ENCODE measurements around the gene JPH3.
"Not testable (repeated sequence)": the region's sequence is repeated elsewhere in the genome, so short reads cannot be mapped to it uniquely, and the experiment has no call there.

JPH3 gene

DNA sequence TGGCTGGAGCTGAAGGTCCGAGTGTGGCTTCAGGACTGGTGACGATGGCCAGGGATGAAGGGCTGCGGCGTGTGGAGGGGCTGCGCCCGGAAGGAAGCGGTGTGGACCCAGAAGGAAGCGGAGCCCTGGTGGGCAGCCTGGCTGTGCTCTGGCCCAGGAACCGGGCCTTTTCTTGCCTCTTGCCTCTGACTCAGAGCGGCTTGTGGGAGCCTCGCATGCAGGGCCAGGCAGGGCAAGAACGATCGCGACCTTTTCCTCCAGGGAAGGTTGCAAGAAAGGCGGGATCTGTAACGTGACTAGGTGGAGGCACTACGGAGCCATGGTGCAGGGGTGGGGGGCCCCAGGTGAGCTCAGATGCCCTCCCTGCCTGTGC lies 78.0 kb downstream of the JPH3 start:
- Histone ChIP-seq H3K9ac (ENCODE audit: low read length) (no peak overlapping the region), H3K27ac (ENCODE audit: low read length) (no peak overlapping the region), H3K4me3 (ENCODE audit: low read length) (no peak overlapping the region), H3K9me3 (ENCODE audit: control insufficient read depth, low read depth, low read length) (no peaks in the 10 kb centered on the region), H3K27me3 (ENCODE audit: control insufficient read depth, insufficient read depth, low read length) (no peaks in the 10 kb centered on the region), H3K4me1 (ENCODE audit: control insufficient read depth, low read depth, low read length) (no peaks in the 10 kb centered on the region), H3K36me3 (ENCODE audit: control insufficient read depth, low read depth, low read length) (peaks cover 3% of the 10 kb centered on the region)

DNA sequence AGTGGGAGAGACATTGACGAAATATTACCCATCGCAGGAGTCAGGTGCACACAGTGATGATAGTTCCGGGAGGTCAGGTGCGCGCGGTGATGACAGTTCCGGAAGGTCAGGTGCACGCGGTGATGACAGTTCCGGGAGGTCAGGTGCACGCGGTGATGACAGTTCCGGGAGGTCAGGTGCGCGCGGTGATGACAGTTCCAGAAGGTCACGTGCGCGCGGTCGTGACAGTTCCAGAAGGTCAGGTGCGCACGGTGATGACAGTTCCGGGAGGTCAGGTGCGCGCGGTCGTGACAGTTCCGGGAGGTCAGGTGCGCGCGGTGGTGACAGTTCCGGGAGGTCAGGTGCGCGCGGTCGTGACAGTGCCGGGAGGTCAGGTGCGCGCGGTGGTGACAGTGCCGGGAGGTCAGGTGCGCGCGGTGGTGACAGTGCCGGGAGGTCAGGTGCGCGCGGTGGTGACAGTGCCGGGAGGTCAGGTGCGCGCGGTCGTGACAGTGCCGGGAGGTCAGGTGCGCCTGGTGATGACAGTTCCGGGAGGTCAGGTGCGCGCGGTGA lies 78.8 kb downstream of the JPH3 start:
- H3K4me3 ChIP-seq (ENCODE audit: low read length); H3K36me3 ChIP-seq (ENCODE audit: control insufficient read depth, low read depth, low read length); H3K9ac ChIP-seq (ENCODE audit: low read length); H3K4me1 ChIP-seq (ENCODE audit: control insufficient read depth, low read depth, low read length); H3K27me3 ChIP-seq (ENCODE audit: control insufficient read depth, insufficient read depth, low read length); H3K27ac ChIP-seq (ENCODE audit: low read length); H3K9me3 ChIP-seq (ENCODE audit: control insufficient read depth, low read depth, low read length): not testable (repeated sequence)

GRCh38 chr16:87681981-87682570 lies 79.8 kb downstream of the JPH3 start:
- Histone ChIP-seq H3K36me3 (ENCODE audit: control insufficient read depth, low read depth, low read length) (peaks cover 3% of the 10 kb centered on the region), H3K4me1 (ENCODE audit: control insufficient read depth, low read depth, low read length) (no peaks in the 10 kb centered on the region), H3K4me3 (ENCODE audit: low read length) (no peak overlapping the region), H3K9me3 (ENCODE audit: control insufficient read depth, low read depth, low read length) (no peaks in the 10 kb centered on the region), H3K9ac (ENCODE audit: low read length) (no peak overlapping the region), H3K27me3 (ENCODE audit: control insufficient read depth, insufficient read depth, low read length) (no peaks in the 10 kb centered on the region), H3K27ac (ENCODE audit: low read length) (no peak overlapping the region)

GRCh38 chr16:87682852-87683399 lies 80.6 kb downstream of the JPH3 start:
- Histone ChIP-seq H3K9ac (ENCODE audit: low read length) (no peak overlapping the region), H3K9me3 (ENCODE audit: control insufficient read depth, low read depth, low read length) (no peaks in the 10 kb centered on the region), H3K27me3 (ENCODE audit: control insufficient read depth, insufficient read depth, low read length) (no peaks in the 10 kb centered on the region), H3K27ac (ENCODE audit: low read length) (no peak overlapping the region), H3K36me3 (ENCODE audit: control insufficient read depth, low read depth, low read length) (peaks cover 3% of the 10 kb centered on the region), H3K4me3 (ENCODE audit: low read length) (no peak overlapping the region), H3K4me1 (ENCODE audit: control insufficient read depth, low read depth, low read length) (no peaks in the 10 kb centered on the region)

DNA sequence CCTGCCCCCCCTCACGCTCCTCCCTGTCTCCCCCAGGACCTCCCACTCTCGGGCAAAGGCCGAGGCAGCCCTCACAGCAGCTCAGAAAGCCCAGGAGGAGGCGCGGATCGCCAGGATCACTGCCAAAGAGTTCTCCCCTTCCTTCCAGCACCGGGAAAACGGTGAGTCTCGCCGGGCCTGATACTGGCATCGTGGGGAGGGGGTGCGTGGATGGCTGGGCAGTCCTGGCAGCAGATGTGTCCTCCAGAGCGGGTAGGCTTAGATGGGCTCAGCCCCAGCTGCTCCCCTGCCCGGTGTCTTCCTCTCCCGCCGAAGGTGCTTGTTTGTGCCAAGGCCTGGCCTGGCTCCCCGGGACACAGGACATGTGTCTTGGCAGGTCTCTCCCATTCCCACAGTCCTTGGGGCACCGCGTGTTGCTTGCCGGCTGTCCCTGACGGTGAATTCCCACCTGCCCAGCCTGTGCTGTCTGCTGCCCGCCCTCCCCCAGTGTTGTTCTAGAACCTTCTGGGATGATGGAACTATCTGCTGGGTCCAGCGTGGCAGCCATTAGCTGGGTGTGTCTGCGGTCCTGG lies 81.9 kb downstream of the JPH3 start:
- no peak overlapping the region for H3K4me3 ChIP-seq (ENCODE audit: low read length)

DNA sequence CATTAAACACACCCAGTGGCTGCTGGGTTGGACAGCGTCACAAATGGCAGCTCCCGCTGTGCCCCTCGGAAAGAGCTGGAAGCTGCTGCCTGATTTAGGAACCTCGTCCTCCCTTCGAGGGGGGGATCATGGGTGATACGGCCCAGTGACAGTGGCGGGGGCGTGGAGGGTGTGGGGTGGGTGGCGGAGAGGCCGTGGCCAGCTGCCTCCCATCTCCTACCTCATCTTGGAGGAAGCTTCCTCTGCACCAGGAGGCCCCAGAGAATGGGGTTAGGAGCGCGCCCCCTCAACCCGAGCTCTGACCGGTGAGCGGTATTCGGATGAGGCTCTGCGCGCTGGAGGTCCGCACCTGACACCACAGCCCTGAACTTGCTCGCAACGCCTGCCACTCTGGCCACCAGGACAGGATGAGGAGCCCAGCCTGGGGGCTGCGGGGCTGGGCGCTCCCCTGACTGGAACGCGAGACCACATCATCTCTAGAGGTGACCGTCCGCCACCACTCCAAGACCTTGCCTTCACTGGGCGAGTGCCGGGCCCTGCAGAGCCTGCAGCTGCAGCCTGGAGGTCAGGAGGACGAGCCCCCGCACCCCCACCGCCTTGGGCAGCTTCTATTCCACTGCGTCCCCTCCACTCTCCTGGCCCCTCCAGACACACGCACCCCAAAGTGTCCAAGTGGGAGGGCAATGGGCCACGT lies 82.5 kb downstream of the JPH3 start:
- H3K27me3 ChIP-seq (ENCODE audit: control insufficient read depth, insufficient read depth, low read length): no peaks in the 10 kb centered on the region
- no peak overlapping the region for H3K27ac ChIP-seq (ENCODE audit: low read length)
- H3K4me1 ChIP-seq (ENCODE audit: control insufficient read depth, low read depth, low read length): no peaks in the 10 kb centered on the region
- H3K36me3 ChIP-seq (ENCODE audit: control insufficient read depth, low read depth, low read length): peaks cover 3% of the 10 kb centered on the region
- no peaks in the 10 kb centered on the region for H3K9me3 ChIP-seq (ENCODE audit: control insufficient read depth, low read depth, low read length)
- H3K9ac ChIP-seq (ENCODE audit: low read length): no peak overlapping the region
- H3K4me3 ChIP-seq (ENCODE audit: low read length): no peak overlapping the region

More for the DNA sequence above, 81.9 kb downstream of the JPH3 start:
- peaks cover 3% of the 10 kb centered on the region for H3K36me3 ChIP-seq (ENCODE audit: control insufficient read depth, low read depth, low read length)
- H3K27me3 ChIP-seq (ENCODE audit: control insufficient read depth, insufficient read depth, low read length): no peaks in the 10 kb centered on the region
- H3K4me1 ChIP-seq (ENCODE audit: control insufficient read depth, low read depth, low read length): no peaks in the 10 kb centered on the region
- no peak overlapping the region for H3K9ac ChIP-seq (ENCODE audit: low read length)
- no peak overlapping the region for H3K27ac ChIP-seq (ENCODE audit: low read length)
- no peaks in the 10 kb centered on the region for H3K9me3 ChIP-seq (ENCODE audit: control insufficient read depth, low read depth, low read length)

- peaks cover 3% of the 10 kb centered on the region for H3K36me3 ChIP-seq (ENCODE audit: control insufficient read depth, low read depth, low read length)
- no peak overlapping the region for H3K4me3 ChIP-seq (ENCODE audit: low read length)
- no peaks in the 10 kb centered on the region for H3K9me3 ChIP-seq (ENCODE audit: control insufficient read depth, low read depth, low read length)
- no peak overlapping the region for H3K9ac ChIP-seq (ENCODE audit: low read length)
- H3K4me1 ChIP-seq (ENCODE audit: control insufficient read depth, low read depth, low read length): no peaks in the 10 kb centered on the region
- no peak overlapping the region for H3K27ac ChIP-seq (ENCODE audit: low read length)
- no peaks in the 10 kb centered on the region for H3K27me3 ChIP-seq (ENCODE audit: control insufficient read depth, insufficient read depth, low read length)
Observed at GRCh38 chr16:87685405-87685755, 83.1 kb downstream of the JPH3 start.

GRCh38 chr16:87685766-87686165 lies 83.5 kb downstream of the JPH3 start:
- H3K9ac ChIP-seq (ENCODE audit: low read length): no peak overlapping the region
- no peak overlapping the region for H3K27ac ChIP-seq (ENCODE audit: low read length)
- no peak overlapping the region for H3K4me3 ChIP-seq (ENCODE audit: low read length)
- H3K27me3 ChIP-seq (ENCODE audit: control insufficient read depth, insufficient read depth, low read length): no peaks in the 10 kb centered on the region
- H3K4me1 ChIP-seq (ENCODE audit: control insufficient read depth, low read depth, low read length): no peaks in the 10 kb centered on the region
- H3K36me3 ChIP-seq (ENCODE audit: control insufficient read depth, low read depth, low read length): peaks cover 3% of the 10 kb centered on the region
- H3K9me3 ChIP-seq (ENCODE audit: control insufficient read depth, low read depth, low read length): no peaks in the 10 kb centered on the region

DNA sequence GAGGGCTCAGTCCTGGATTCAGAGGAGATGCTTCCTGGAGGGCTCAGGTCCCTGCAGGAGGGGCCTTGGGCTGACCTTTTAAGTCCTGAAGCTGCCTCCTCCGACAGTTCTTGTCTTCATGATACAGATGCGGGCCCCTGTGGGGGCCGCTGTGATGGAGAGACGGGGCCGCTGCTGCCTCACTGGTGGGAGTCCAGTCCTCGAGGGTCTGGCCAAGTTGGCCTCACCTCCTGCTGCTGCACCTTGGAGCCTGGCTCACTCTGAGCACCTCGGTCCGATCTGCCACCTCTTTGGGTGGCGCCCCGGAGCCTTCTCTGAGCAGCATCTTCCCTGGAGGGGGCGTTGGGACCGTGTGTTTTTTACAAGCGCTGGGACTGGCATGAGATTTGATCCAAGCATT lies 84.4 kb downstream of the JPH3 start:
- Histone ChIP-seq H3K27me3 (ENCODE audit: control insufficient read depth, insufficient read depth, low read length) (no peaks in the 10 kb centered on the region), H3K27ac (ENCODE audit: low read length) (no peak overlapping the region), H3K4me3 (ENCODE audit: low read length) (no peak overlapping the region), H3K9ac (ENCODE audit: low read length) (no peak overlapping the region), H3K4me1 (ENCODE audit: control insufficient read depth, low read depth, low read length) (no peaks in the 10 kb centered on the region), H3K9me3 (ENCODE audit: control insufficient read depth, low read depth, low read length) (no peaks in the 10 kb centered on the region), H3K36me3 (ENCODE audit: control insufficient read depth, low read depth, low read length) (peaks cover 3% of the 10 kb centered on the region)

GRCh38 chr16:87687126-87687910 lies 85.0 kb downstream of the JPH3 start:
- Histone ChIP-seq H3K27me3 (ENCODE audit: control insufficient read depth, insufficient read depth, low read length) (no peaks in the 10 kb centered on the region), H3K4me1 (ENCODE audit: control insufficient read depth, low read depth, low read length) (no peaks in the 10 kb centered on the region), H3K36me3 (ENCODE audit: control insufficient read depth, low read depth, low read length) (peaks cover 3% of the 10 kb centered on the region), H3K4me3 (ENCODE audit: low read length) (no peak overlapping the region), H3K9me3 (ENCODE audit: control insufficient read depth, low read depth, low read length) (no peaks in the 10 kb centered on the region), H3K27ac (ENCODE audit: low read length) (no peak overlapping the region), H3K9ac (ENCODE audit: low read length) (no peak overlapping the region)

GRCh38 chr16:87687998-87688529 lies 85.8 kb downstream of the JPH3 start:
- H3K4me1 ChIP-seq (ENCODE audit: control insufficient read depth, low read depth, low read length): no peaks in the 10 kb centered on the region
- no peak overlapping the region for H3K9ac ChIP-seq (ENCODE audit: low read length)
- H3K9me3 ChIP-seq (ENCODE audit: control insufficient read depth, low read depth, low read length): no peaks in the 10 kb centered on the region
- peaks cover 3% of the 10 kb centered on the region for H3K36me3 ChIP-seq (ENCODE audit: control insufficient read depth, low read depth, low read length)
- no peaks in the 10 kb centered on the region for H3K27me3 ChIP-seq (ENCODE audit: control insufficient read depth, insufficient read depth, low read length)
- H3K4me3 ChIP-seq (ENCODE audit: low read length): no peak overlapping the region
- no peak overlapping the region for H3K27ac ChIP-seq (ENCODE audit: low read length)
